H1 (cell line): ENCODE data around the gene MRTFB. TPM values are rescaled to one million over a fixed set of nuclear protein-coding genes. Genes with fewer than 3 reads are reported as not detected.

Source experiments
- BRCA1 ChIP-seq: IDR thresholded peaks from 2 replicates; pipeline ENCODE4 v1.6.1; 2012; ENCODE audit warnings: low read depth, low read length, improper control_type of control experiment
- CTCF ChIP-seq, 3 experiments: IDR thresholded peaks; 1 replicate in 2 of 3; 2 replicates in 1 of 3; pipeline versions ENCODE4 v1.5.1 to v1.6.1; 2011; ENCODE audit warnings: low read length in 3 of 3, mild to moderate bottlenecking in 3 of 3, inconsistent platforms in 2 of 3, low read depth in 1 of 3, moderate library complexity in 1 of 3; ENCODE audit not compliant: insufficient read depth in 1 of 3; ENCODE audit errors: control extremely low read depth in 1 of 3
- EP300 ChIP-seq, 2 experiments: IDR thresholded peaks; 1 replicate in 1 of 2; 2 replicates in 1 of 2; pipeline ENCODE4 v1.6.1; 2011 to 2012; ENCODE audit warnings: low read depth in 2 of 2, low read length in 2 of 2, mild to moderate bottlenecking in 2 of 2, borderline replicate concordance in 1 of 2, inconsistent platforms in 1 of 2, moderate library complexity in 1 of 2
- RBBP5 ChIP-seq: IDR thresholded peaks from 2 replicates; pipeline ENCODE4 v1.7.1; 2012; ENCODE audit warnings: low read depth, mild to moderate bottlenecking, inconsistent platforms, low read length, moderate library complexity, borderline replicate concordance
- SAP30 ChIP-seq: fragments of 300-600 bp; sonication (generic); IDR thresholded peaks from 2 replicates; pipeline ENCODE4 v1.7.1; 2012; ENCODE audit warnings: low read length, moderate library complexity, mild to moderate bottlenecking, inconsistent platforms; ENCODE audit not compliant: insufficient read depth, insufficient replicate concordance
- SRF ChIP-seq: IDR thresholded peaks from 2 replicates; pipeline ENCODE4 v1.6.1; 2011; ENCODE audit warnings: mild to moderate bottlenecking, low read depth, low read length, moderate library complexity
- polyA plus RNA-seq, 7 experiments: library from polyadenylated mRNA; depleted of rRNA in 3 of 7; stranded (reverse) in 5 of 7; unstranded in 2 of 7; fragments of >200 nt in 5 of 7; fragments of 200-250 nt in 2 of 7; gene quantifications; 1 replicate in 5 of 7; 2 replicates in 1 of 7; 4 replicates in 1 of 7; pipeline versions ENCODE4 v1.2.1 to v1.2.3, GENCODE V29; 2011 to 2013; ENCODE audit warnings: missing spikeins in 2 of 7, mixed read lengths in 2 of 7
- total RNA-seq: library from RNA; stranded (reverse); fragmentation: NEBNext Ultra II Directional; extraction: Animal tissue kit (Norgen Biotek cat#: 25700); gene quantifications from 2 replicates; pipeline ENCODE4 v1.2.1, GENCODE V29; 2021

MRTFB gene
- total and polyA plus RNA-seq, 2 of the 8 experiments (the other 6 are each of a cell fraction or from before 2014, with no cell fraction given): 13.5 to 34.9 TPM

- no peak for TF ChIP-seq CTCF (IDR thresholded peaks at IDR 0.05; ENCODE audit: control extremely low read depth in 1 of 3, insufficient read depth in 1 of 3, low read depth in 1 of 3, low read length in 3 of 3)
- no peak for TF ChIP-seq EP300 (IDR thresholded peaks at IDR 0.05; ENCODE audit: borderline replicate concordance in 1 of 2, low read depth in 2 of 2, low read length in 2 of 2)
- no peak for TF ChIP-seq SRF
- TF ChIP-seq SAP30: no peak
- no peak for TF ChIP-seq BRCA1
- no peak for TF ChIP-seq RBBP5
These were observed 213.3 kb downstream of the MRTFB start (continued) for GRCh38 chr16:14284371-14284770.
